ENCODE data around the gene ARMCX2.

Gene ARMCX2

DNA sequence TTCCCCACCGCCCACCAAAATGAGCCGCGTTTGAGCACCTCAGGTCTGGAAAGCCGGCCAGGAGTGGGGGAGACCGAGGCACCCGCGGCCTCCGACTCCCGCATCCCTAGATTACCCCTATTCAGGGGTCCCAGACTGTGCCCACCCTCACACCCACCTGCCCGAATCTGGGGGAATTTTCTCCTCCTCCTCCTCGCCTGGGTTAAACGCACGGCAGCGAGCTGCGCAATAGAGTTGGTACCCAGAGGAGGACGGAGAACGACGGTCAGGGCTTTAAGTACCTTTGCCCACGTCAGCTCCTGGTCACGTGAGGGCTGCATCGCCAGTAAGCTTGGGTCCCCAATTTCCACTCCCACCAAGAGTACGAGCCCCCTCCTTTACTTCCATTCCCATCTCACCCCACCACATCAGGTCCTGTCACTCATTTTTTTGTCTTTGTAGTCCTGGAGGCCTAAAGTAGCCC lies at the start of gene ARMCX2:
Gene ARMCX2 (minus strand): TSS at position 250 of the 463 bp plus-strand sequence. CDS start 2,262 bp downstream, outside the sequence.
- POLR2A ChIA-PET = no interaction called here
- TF ChIP-seq BHLHE40 (IDR thresholded peaks at IDR 0.05; ENCODE audit: borderline replicate concordance) = no peak
- CTCF ChIA-PET = no interaction called here
- DNase-seq (ENCODE audit: extremely low spot score) = no peak

DNA sequence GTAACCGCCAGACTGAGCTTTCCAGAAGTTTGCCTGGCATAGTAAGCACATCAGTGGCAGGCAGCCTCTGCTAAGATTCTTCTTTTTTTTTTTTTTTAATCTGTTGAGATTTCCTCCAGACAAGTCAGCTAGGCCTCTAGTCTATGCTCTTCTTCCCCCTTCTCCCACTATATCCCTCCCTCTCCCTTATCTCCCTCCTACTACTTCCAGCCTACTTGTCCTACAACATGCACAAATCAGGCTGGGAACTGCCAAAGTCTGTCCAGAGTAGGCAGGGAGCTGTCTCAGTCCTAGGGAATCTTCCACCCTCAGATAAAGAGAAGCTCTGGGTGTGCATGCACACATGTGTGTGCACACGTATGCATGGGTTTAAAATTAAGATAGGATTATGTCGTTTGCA lies 49.7 kb upstream of the ARMCX2 start:
- ChIA-PET POLR2A (no interaction called here), CTCF (no interaction called here)
- no peak for TF ChIP-seq TARDBP (IDR thresholded peaks at IDR 0.05)
- TF ChIP-seq ZNF384 (IDR thresholded peaks at IDR 0.05) = no peak
- TF ChIP-seq FOXK2 (IDR thresholded peaks at IDR 0.05) = no peak
- DNase-seq (ENCODE audit: extremely low spot score) = no peak

DNA sequence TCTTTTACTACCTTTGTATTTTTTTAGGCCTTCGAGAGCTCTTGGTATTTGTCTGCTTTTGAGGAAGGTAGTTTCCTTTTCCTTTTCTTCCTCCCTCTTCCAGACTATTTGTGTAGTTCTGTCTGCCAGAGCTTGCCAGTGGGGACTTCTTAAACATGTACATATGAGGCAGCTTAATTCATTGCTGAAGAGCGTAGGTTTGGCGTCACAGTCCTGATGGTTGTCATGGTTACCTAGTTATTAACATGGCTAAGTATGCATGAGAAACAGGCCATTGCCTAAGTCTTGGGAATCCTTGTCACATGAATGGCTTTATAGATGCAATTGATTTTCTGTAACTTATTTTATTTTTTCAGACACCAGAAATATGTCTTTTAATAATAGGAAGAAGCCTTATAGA lies 48.5 kb upstream of the ARMCX2 start:
- POLR2A ChIA-PET = no interaction called here
- TF ChIP-seq BHLHE40 (IDR thresholded peaks at IDR 0.05; ENCODE audit: borderline replicate concordance) (no peak), LEF1 (IDR thresholded peaks at IDR 0.05; ENCODE audit: borderline replicate concordance) (no peak), CTBP1 (IDR thresholded peaks at IDR 0.05; ENCODE audit: borderline replicate concordance) (no peak), ARNT (IDR thresholded peaks at IDR 0.05) (no peak), TARDBP (IDR thresholded peaks at IDR 0.05) (no peak)
- TF ChIP-seq, protein P1, sequence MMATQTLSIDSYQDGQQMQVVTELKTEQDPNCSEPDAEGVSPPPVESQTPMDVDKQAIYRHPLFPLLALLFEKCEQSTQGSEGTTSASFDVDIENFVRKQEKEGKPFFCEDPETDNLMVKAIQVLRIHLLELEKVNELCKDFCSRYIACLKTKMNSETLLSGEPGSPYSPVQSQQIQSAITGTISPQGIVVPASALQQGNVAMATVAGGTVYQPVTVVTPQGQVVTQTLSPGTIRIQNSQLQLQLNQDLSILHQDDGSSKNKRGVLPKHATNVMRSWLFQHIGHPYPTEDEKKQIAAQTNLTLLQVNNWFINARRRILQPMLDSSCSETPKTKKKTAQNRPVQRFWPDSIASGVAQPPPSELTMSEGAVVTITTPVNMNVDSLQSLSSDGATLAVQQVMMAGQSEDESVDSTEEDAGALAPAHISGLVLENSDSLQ (IDR thresholded peaks at IDR 0.05) = no peak
- no peak for DNase-seq (ENCODE audit: extremely low spot score)
- CTCF ChIA-PET = no interaction called here

DNA sequence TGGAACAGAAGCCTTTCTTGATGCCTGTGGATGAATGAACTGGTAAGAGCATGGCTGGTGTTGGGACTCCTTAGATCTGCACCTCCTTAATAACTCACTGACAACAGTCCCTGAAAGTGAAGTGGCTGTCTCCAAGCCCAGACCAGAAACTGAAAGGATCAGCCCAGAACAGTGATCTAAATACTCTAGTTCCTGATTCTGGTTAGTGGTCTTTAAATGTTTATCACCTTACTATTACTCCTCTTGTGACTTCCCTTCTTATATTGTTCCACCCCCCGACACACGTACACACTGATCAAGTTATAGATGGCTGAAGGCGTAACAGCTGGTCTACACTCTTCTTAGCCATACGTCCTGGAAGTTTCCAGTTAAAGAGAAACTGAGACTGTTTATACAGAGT lies 33.8 kb upstream of the ARMCX2 start:
- CTCF ChIA-PET = no interaction called here

DNA sequence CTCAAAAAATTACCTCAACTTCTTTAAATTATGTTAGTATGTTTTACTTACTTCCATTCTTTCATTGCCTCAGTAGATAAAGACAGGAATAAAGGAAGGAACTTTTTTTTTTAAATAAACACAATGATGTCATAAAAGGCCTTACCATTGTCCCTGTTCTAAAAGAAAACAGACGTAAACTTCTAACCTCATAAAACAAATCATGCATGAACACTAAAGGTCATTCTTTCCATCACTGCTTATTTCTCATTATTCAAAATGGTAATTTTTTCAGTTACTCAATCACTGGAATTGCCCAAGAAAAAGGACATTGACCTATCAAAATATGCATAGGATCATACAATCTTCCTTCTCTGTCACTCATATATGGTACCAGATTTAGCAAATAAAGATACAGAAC lies 32.2 kb upstream of the ARMCX2 start:
- DNase-seq (ENCODE audit: extremely low spot score) = no peak
- no peak for TF ChIP-seq SUZ12 (IDR thresholded peaks at IDR 0.05)
- no peak for TF ChIP-seq FOXK2 (IDR thresholded peaks at IDR 0.05)
- TF ChIP-seq SP1 (IDR thresholded peaks at IDR 0.05) = no peak
- TF ChIP-seq, protein P1 (IDR thresholded peaks at IDR 0.05) = peak; percentile 27
- TF ChIP-seq BHLHE40 (IDR thresholded peaks at IDR 0.05; ENCODE audit: borderline replicate concordance) = no peak
- TF ChIP-seq ZNF384 (IDR thresholded peaks at IDR 0.05) = peak; percentile 38; the same call in 1 of the 2 replicates
- no peak for TF ChIP-seq TARDBP (IDR thresholded peaks at IDR 0.05)
- TF ChIP-seq FOXA1 (IDR thresholded peaks at IDR 0.05) = no peak
- TF ChIP-seq HDGF (IDR thresholded peaks at IDR 0.05; ENCODE audit: borderline replicate concordance) = no peak
- peak; percentile 71; the same call in 1 of the 2 replicates for TF ChIP-seq CTBP1 (IDR thresholded peaks at IDR 0.05; ENCODE audit: borderline replicate concordance)
- ChIA-PET POLR2A (no interaction called here), CTCF (no interaction called here)

More for the DNA sequence above, 33.8 kb upstream of the ARMCX2 start:
- POLR2A ChIA-PET = no interaction called here
- no peak for DNase-seq (ENCODE audit: extremely low spot score)
- TF ChIP-seq ELF4 (IDR thresholded peaks at IDR 0.05) (no peak), TARDBP (IDR thresholded peaks at IDR 0.05) (no peak), NFRKB (IDR thresholded peaks at IDR 0.05) (no peak), HDGF (IDR thresholded peaks at IDR 0.05; ENCODE audit: borderline replicate concordance) (no peak), FOXK2 (IDR thresholded peaks at IDR 0.05) (no peak), FOXM1 (IDR thresholded peaks at IDR 0.05; ENCODE audit: borderline replicate concordance) (no peak), L3MBTL2 (conservative IDR thresholded peaks at IDR 0.05) (no peak), ARNT (IDR thresholded peaks at IDR 0.05) (no peak), SP1 (IDR thresholded peaks at IDR 0.05) (no peak), FOXA1 (IDR thresholded peaks at IDR 0.05) (no peak), ZNF384 (IDR thresholded peaks at IDR 0.05) (no peak), CTBP1 (IDR thresholded peaks at IDR 0.05; ENCODE audit: borderline replicate concordance) (no peak), LEF1 (IDR thresholded peaks at IDR 0.05; ENCODE audit: borderline replicate concordance) (no peak), SUZ12 (IDR thresholded peaks at IDR 0.05) (no peak), BHLHE40 (IDR thresholded peaks at IDR 0.05; ENCODE audit: borderline replicate concordance) (no peak)
- TF ChIP-seq, protein P1 (IDR thresholded peaks at IDR 0.05) = no peak

DNA sequence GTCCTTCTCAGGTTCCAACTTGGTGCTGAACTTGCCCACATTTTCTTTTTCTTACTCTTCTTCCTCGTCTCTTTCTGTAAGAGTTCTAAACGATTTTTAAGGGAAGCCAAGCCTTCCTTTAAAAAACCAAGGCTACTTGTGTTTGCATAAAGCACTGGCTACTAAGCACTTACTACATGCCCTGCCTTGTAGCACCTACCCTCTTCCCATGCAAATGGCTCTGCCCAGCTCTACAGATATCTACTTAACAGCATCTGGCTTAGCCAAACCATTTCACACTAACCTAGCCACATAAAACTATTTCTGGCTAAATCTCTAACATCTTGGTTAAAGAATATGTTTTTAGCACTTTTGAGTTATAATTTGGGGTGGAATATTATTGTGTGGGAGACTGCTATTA lies 26.9 kb upstream of the ARMCX2 start:
- TF ChIP-seq FOXM1 (IDR thresholded peaks at IDR 0.05; ENCODE audit: borderline replicate concordance) (no peak), ZNF384 (IDR thresholded peaks at IDR 0.05) (no peak), ELF4 (IDR thresholded peaks at IDR 0.05) (no peak), FOXK2 (IDR thresholded peaks at IDR 0.05) (no peak), TARDBP (IDR thresholded peaks at IDR 0.05) (no peak), HDGF (IDR thresholded peaks at IDR 0.05; ENCODE audit: borderline replicate concordance) (no peak), LEF1 (IDR thresholded peaks at IDR 0.05; ENCODE audit: borderline replicate concordance) (no peak), L3MBTL2 (conservative IDR thresholded peaks at IDR 0.05) (no peak), ARNT (IDR thresholded peaks at IDR 0.05) (no peak), SUZ12 (IDR thresholded peaks at IDR 0.05) (no peak), FOXA1 (IDR thresholded peaks at IDR 0.05) (no peak), BHLHE40 (IDR thresholded peaks at IDR 0.05; ENCODE audit: borderline replicate concordance) (no peak)
- POLR2A ChIA-PET = interaction anchor here (1.0 to 1.8 kb wide), 2 partner anchors 28 to 245 kb away, joined by 3 to 5 read pairs; partner anchors contain the start of gene ZMAT1
- no peak for DNase-seq (ENCODE audit: extremely low spot score)
- CTCF ChIA-PET = no interaction called here

DNA sequence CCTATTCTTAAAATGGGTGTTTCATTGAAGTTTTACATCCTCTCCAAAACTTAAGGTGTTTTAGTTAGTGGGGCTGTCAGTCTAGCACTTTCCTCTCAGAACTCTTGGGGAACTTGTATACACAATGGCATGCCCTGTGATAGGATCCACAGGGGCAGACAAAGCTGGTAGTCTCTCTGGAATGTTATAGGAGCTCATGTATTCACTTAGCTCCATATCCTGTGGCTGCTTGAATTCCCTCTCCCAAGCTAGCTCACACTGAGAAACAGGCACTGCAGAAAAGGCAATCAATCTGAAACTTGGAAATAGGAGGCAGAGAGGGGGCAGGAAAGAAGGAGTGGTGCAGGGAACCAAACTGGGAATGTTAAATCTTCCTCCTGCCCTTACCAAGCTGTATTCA lies 26.3 kb upstream of the ARMCX2 start:
- TF ChIP-seq SUZ12 (IDR thresholded peaks at IDR 0.05) (no peak), LEF1 (IDR thresholded peaks at IDR 0.05; ENCODE audit: borderline replicate concordance) (no peak), SP1 (IDR thresholded peaks at IDR 0.05) (no peak), FOXA1 (IDR thresholded peaks at IDR 0.05) (no peak), TARDBP (IDR thresholded peaks at IDR 0.05) (no peak)
- TF ChIP-seq, protein P1 (IDR thresholded peaks at IDR 0.05) = no peak
- CTCF ChIA-PET = no interaction called here
- no peak for DNase-seq (ENCODE audit: extremely low spot score)
- POLR2A ChIA-PET = interaction anchor here (1.0 to 1.8 kb wide), 2 partner anchors 27 to 246 kb away, joined by 3 to 5 read pairs; partner anchors contain the start of gene ZMAT1
